ENCODE measurements around the gene INTS3.

- TF ChIP-seq POLR2AphosphoS5 (IDR thresholded peaks at IDR 0.05; ENCODE audit: low read depth, low read length) (no peak), RXRA (IDR thresholded peaks at IDR 0.05; ENCODE audit: insufficient read depth, low read depth, low read length) (no peak), SRF (IDR thresholded peaks at IDR 0.05; ENCODE audit: low read depth, low read length) (no peak), EP300 (IDR thresholded peaks at IDR 0.05; ENCODE audit: borderline replicate concordance in 1 of 2, low read depth in 2 of 2, low read length in 2 of 2) (no peak)
- TF ChIP-seq, protein P1, sequence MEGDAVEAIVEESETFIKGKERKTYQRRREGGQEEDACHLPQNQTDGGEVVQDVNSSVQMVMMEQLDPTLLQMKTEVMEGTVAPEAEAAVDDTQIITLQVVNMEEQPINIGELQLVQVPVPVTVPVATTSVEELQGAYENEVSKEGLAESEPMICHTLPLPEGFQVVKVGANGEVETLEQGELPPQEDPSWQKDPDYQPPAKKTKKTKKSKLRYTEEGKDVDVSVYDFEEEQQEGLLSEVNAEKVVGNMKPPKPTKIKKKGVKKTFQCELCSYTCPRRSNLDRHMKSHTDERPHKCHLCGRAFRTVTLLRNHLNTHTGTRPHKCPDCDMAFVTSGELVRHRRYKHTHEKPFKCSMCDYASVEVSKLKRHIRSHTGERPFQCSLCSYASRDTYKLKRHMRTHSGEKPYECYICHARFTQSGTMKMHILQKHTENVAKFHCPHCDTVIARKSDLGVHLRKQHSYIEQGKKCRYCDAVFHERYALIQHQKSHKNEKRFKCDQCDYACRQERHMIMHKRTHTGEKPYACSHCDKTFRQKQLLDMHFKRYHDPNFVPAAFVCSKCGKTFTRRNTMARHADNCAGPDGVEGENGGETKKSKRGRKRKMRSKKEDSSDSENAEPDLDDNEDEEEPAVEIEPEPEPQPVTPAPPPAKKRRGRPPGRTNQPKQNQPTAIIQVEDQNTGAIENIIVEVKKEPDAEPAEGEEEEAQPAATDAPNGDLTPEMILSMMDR (IDR thresholded peaks at IDR 0.05; ENCODE audit: control extremely low read depth in 1 of 3, insufficient read depth in 1 of 3, low read depth in 1 of 3, low read length in 3 of 3): no peak
Observed at GRCh38 chr1:153741986-153742385, 14.1 kb downstream of the INTS3 start.

All from H1 (cell line).